ENCODE measurements around the gene ACBD6. TPM values are rescaled to one million over a fixed set of nuclear protein-coding genes. Genes with fewer than 3 reads are reported as not detected.

Gene ACBD6
- total and polyA plus RNA-seq, 9 donors: 31.0 to 56.0 (median 42.7) TPM

- no peak overlapping the region for H3K4me3 ChIP-seq
- DNase-seq: no peak
- no peaks in the 10 kb centered on the region for H3K27me3 ChIP-seq
- H3K4me1 ChIP-seq (ENCODE audit: insufficient read depth): no peaks in the 10 kb centered on the region
- intact Hi-C loops (cut with DNase I): no loop called here
- 59 to 71% (median 66%) methylated on average over 5 of the region's 5 CpGs for WGBS, 3 donors
- H3K27ac ChIP-seq: no peak overlapping the region
- no peaks in the 10 kb centered on the region for H3K9me3 ChIP-seq
- no peaks in the 10 kb centered on the region for H3K36me3 ChIP-seq
- TF ChIP-seq POLR2A (IDR thresholded peaks at IDR 0.05): no peak
- no peak for TF ChIP-seq EP300 (IDR thresholded peaks at IDR 0.05)
- TF ChIP-seq, protein P1, sequence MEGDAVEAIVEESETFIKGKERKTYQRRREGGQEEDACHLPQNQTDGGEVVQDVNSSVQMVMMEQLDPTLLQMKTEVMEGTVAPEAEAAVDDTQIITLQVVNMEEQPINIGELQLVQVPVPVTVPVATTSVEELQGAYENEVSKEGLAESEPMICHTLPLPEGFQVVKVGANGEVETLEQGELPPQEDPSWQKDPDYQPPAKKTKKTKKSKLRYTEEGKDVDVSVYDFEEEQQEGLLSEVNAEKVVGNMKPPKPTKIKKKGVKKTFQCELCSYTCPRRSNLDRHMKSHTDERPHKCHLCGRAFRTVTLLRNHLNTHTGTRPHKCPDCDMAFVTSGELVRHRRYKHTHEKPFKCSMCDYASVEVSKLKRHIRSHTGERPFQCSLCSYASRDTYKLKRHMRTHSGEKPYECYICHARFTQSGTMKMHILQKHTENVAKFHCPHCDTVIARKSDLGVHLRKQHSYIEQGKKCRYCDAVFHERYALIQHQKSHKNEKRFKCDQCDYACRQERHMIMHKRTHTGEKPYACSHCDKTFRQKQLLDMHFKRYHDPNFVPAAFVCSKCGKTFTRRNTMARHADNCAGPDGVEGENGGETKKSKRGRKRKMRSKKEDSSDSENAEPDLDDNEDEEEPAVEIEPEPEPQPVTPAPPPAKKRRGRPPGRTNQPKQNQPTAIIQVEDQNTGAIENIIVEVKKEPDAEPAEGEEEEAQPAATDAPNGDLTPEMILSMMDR (IDR thresholded peaks at IDR 0.05): no peak
These were observed 219.9 kb downstream of the ACBD6 start for GRCh38 chr1:180282401-180283044.

GRCh38 chr1:180281490-180281889 lies 220.9 kb downstream of the ACBD6 start:
- TF ChIP-seq POLR2A (IDR thresholded peaks at IDR 0.05) (no peak), EP300 (IDR thresholded peaks at IDR 0.05) (no peak)
- TF ChIP-seq, protein P1 (IDR thresholded peaks at IDR 0.05): no peak
- no peak overlapping the region for H3K4me3 ChIP-seq
- H3K27ac ChIP-seq: no peak overlapping the region
- H3K27me3 ChIP-seq: no peaks in the 10 kb centered on the region
- no peaks in the 10 kb centered on the region for H3K9me3 ChIP-seq
- no peaks in the 10 kb centered on the region for H3K4me1 ChIP-seq (ENCODE audit: insufficient read depth)
- 65 to 69% (median 66%) methylated on average over 1 of the region's 1 CpG for WGBS, 3 donors
- no peaks in the 10 kb centered on the region for H3K36me3 ChIP-seq
- DNase-seq: no peak
- intact Hi-C loops (cut with DNase I): no loop called here

- Histone ChIP-seq H3K4me3 (no peak overlapping the region), H3K36me3 (no peaks in the 10 kb centered on the region), H3K27ac (no peak overlapping the region), H3K4me1 (ENCODE audit: insufficient read depth) (no peaks in the 10 kb centered on the region), H3K27me3 (no peaks in the 10 kb centered on the region), H3K9me3 (no peaks in the 10 kb centered on the region)
- TF ChIP-seq, protein P1 (IDR thresholded peaks at IDR 0.05): no peak
- no peak for TF ChIP-seq EP300 (IDR thresholded peaks at IDR 0.05)
- TF ChIP-seq POLR2A (IDR thresholded peaks at IDR 0.05): no peak
- 100% methylated on average over 2 of the region's 2 CpGs for WGBS, 3 donors
- DNase-seq: no peak
- intact Hi-C loops (cut with DNase I): no loop called here
These were observed 221.8 kb downstream of the ACBD6 start for GRCh38 chr1:180280617-180281016.

- TF ChIP-seq, protein P1 (IDR thresholded peaks at IDR 0.05): no peak
- TF ChIP-seq EP300 (IDR thresholded peaks at IDR 0.05) (no peak), POLR2A (IDR thresholded peaks at IDR 0.05) (no peak)
- intact Hi-C loops (cut with DNase I): no loop called here
- no peaks in the 10 kb centered on the region for H3K4me1 ChIP-seq (ENCODE audit: insufficient read depth)
- H3K27me3 ChIP-seq: no peaks in the 10 kb centered on the region
- 94 to 100% (median 96%) methylated on average over 1 of the region's 1 CpG for WGBS, 3 donors
- no peaks in the 10 kb centered on the region for H3K36me3 ChIP-seq
- no peak overlapping the region for H3K4me3 ChIP-seq
- DNase-seq: no peak
- no peaks in the 10 kb centered on the region for H3K9me3 ChIP-seq
- no peak overlapping the region for H3K27ac ChIP-seq
These were observed 222.7 kb downstream of the ACBD6 start for GRCh38 chr1:180279651-180280050.
